GM18858 (cell line): ENCODE measurements around the gene TCN1.

Experiments used
- ATAC-seq: cut with Tn5 transposase; IDR thresholded peaks from one replicate; pipeline ENCODE4 v1.9.1; 2021; ENCODE audit not compliant: unreplicated experiment

The TCN1 gene

DNA sequence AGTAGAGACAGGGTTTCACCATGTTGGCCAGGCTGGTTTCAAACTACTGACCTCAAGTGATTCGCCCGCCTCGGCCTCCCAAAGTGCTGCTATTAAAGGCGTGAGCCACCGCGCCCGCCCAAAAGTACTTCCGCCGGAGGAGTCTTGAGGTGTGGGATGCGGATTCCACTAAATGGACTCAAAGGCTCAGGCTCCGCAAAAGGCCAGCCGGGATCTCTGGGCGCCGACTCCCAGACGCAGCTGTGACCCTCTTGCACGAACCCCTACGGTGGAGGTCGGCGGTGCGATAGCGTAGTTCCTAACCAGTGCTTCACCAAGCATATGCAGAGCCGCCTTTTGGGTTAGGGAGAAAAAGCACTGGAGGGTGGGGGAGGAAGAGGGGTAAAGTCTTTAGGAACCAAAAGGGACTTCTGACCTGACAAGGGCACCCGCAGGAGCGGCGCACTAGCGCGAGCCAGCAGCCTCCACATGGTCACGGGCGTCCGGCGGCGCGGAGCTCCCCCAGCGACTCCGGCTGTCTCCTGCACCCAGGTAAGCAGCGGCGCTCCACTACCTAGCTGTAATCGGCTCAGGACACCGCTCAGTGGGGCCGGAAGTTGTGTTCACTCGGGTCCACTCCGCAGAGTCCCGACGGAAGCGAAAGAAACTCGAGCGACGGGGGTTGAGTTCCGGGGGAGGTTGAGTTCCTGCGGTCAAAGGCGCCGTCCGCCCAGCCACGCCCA lies 55.9 kb downstream of the TCN1 start, which contains the start of gene MRPL16:
MRPL16 (minus strand) TSS at position 590 of the 722 bp plus-strand sequence; CDS start at position 470, 120 bp downstream.
- ATAC-seq: peak; percentile 87

DNA sequence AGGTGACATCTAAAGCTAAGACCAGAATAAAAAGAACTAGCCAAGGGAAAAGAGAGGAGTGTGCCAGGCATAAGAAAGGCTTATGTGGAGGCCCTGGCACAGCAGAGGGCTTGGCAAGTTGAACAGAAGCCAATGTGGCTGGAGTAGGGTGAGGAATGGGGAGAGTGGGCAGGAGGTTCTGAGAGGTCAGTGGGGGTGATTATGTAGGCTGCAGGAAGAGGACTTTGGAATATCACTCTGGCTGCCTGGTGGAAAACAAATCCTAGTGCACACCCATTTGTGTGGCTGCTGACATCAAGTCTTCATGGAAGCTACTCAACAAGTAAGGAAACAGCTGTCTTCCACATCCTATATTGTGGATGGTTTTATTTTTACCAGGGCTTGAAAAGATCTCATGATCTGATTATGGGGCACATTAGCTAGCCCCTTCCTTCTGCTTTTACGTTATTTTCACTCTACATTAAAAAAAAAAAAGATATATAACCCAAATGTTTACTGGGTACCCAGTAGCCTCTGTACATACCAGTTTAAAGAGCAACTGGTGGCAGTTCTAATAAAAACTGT lies 59.2 kb downstream of the TCN1 start:
- no peak for ATAC-seq

DNA sequence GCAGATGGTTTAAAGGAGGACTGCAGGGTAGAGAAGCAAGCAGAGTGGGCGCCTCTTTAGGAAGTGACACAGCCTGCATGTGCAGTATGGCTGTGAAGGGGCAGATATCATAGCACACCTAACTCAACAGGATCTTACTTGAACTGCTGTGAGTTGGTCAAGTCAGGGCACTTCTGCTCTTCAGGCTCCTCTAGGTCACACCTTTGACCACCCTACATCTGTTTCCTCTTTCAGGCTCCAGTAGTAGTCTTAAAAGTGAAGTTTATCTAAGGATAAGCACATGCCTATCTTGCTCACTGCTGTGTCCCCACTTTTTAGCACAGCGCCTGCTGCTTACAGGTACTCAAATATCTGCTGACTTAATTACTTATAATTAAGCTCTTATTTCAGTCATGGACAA lies 62.2 kb downstream of the TCN1 start:
- ATAC-seq: no peak
